Measurements from ENCODE around the gene LEO1.

The LEO1 gene

GRCh38 chr15:51971375-51972133, at the start of gene LEO1:
Gene LEO1 (minus strand): TSS chr15:51971778. CDS start chr15:51971745, 33 bp downstream.
- peak; percentile 95 to 98 for DNase-seq

- peak in 1 of 2 experiments; percentile 12 for DNase-seq
Measured at GRCh38 chr15:52021128-52021671, 49.6 kb upstream of the LEO1 start.

GRCh38 chr15:52020221-52021085, 48.9 kb upstream of the LEO1 start:
- no peak for DNase-seq

GRCh38 chr15:52019394-52020220, 48.0 kb upstream of the LEO1 start:
- DNase-seq = peak; percentile 55 to 65

- DNase-seq = peak; percentile 87 to 91
Measured at GRCh38 chr15:52018693-52019393, 47.3 kb upstream of the LEO1 start, which contains the start of gene MAPK6. Gene MAPK6 (plus strand): TSS chr15:52019219. CDS start chr15:52046461, 27,242 bp downstream.

GRCh38 chr15:52018244-52018643, 46.7 kb upstream of the LEO1 start:
- DNase-seq = no peak

GRCh38 chr15:52016316-52016715, 44.7 kb upstream of the LEO1 start:
- DNase-seq = no peak

GRCh38 chr15:52014616-52015015, 43.0 kb upstream of the LEO1 start:
- no peak for DNase-seq

GRCh38 chr15:52013151-52013791, 41.7 kb upstream of the LEO1 start:
- DNase-seq = no peak

- no peak for DNase-seq
Measured at GRCh38 chr15:52012210-52012609, 40.6 kb upstream of the LEO1 start.

- DNase-seq = peak; percentile 70 to 81
Measured at GRCh38 chr15:52011711-52012144, 40.1 kb upstream of the LEO1 start.

GRCh38 chr15:52010633-52011595, 39.3 kb upstream of the LEO1 start:
- no peak for DNase-seq

- peak in 1 of 2 experiments; percentile 52 for DNase-seq
Measured at GRCh38 chr15:52008698-52009434, 37.3 kb upstream of the LEO1 start.

- DNase-seq = no peak
Measured at GRCh38 chr15:52008359-52008697, 36.8 kb upstream of the LEO1 start.

- no peak for DNase-seq
Measured at GRCh38 chr15:52006702-52007340, 35.2 kb upstream of the LEO1 start.

GRCh38 chr15:52005748-52006701, 34.4 kb upstream of the LEO1 start:
- no peak for DNase-seq

GRCh38 chr15:52004806-52005205, 33.2 kb upstream of the LEO1 start:
- no peak for DNase-seq

- no peak for DNase-seq
Measured at GRCh38 chr15:52003710-52004109, 32.1 kb upstream of the LEO1 start.
